Measurements from ENCODE around the gene VPS37B. TPM values are rescaled to one million over a fixed set of nuclear protein-coding genes. Genes with fewer than 3 reads are reported as not detected.
A peak's percentile ranks its signal among the peaks of the same experiment; 100 is the strongest.

VPS37B gene
- total RNA-seq, 6 experiments from 2014 or later: 5.2 to 6.7 (median 6.0) TPM

DNA sequence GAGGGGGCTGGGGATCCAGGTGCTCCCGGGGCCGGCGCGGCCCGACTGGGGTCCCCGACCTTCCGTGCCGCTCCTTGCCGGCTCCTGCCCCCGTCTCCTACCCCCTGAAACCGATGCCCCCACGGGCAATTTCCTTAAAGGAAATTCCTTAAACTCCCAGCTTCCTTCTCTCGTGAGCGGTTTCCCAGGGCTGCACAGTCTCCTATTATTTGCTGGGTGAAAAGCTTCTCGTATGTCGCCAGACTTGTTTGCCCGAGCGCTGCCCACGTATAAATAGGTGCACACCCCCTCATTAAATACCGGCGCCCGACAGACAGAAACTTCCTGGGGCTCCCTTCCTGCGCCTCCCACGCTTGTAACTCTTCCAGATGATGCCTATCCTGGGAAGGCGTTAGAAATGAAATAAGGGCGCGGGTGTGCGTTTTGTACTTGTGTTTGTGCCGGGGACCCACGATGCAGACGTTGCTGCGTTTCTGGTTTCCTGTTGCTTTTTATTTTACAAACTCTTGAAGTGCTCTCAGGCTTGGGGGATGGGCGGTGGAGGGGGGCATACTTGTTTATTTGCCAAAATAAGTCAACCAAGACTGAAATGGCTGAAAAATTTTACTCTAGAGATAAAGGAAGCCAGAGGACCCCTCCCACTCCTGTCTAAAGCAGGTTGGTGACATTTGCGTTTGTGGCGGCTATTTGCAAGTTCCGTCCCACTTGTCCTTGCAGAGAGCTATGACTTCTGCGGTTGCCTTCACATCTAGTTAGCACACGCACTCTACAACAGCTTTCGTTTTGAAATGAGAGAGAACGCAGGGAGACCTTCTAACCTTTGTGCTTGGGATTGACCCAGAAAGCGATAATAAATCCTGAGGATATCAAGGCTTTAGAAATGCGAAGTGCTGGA is 59.6 kb downstream of the VPS37B start:
- Histone ChIP-seq H3K9me3 (no peaks in the 10 kb centered on the region), H3K4me1 (peaks cover 0 to 51% (median 15%) of the 10 kb centered on the region in 4 donors), H3K27ac (peak overlapping the region; percentile 61 to 89 (median 81)), H3K27me3 (no peaks in the 10 kb centered on the region), H3K4me3 (peak overlapping the region; percentile 65 to 73 (median 67)), H3K36me3 (no peaks in the 10 kb centered on the region)
- ATAC-seq (peak; percentile 28 to 55 (median 46)), DNase-seq (peak in 2 of 3 donors; percentile 37 to 59)
- WGBS (ENCODE audit: insufficient coverage, low coverage, low lambda C conversion rate, missing lambda C conversion rate): 0% methylated on average over 26 of the region's 42 CpGs
- intact Hi-C loops (cut with DNase I): no loop called here
- TF ChIP-seq, protein P1, sequence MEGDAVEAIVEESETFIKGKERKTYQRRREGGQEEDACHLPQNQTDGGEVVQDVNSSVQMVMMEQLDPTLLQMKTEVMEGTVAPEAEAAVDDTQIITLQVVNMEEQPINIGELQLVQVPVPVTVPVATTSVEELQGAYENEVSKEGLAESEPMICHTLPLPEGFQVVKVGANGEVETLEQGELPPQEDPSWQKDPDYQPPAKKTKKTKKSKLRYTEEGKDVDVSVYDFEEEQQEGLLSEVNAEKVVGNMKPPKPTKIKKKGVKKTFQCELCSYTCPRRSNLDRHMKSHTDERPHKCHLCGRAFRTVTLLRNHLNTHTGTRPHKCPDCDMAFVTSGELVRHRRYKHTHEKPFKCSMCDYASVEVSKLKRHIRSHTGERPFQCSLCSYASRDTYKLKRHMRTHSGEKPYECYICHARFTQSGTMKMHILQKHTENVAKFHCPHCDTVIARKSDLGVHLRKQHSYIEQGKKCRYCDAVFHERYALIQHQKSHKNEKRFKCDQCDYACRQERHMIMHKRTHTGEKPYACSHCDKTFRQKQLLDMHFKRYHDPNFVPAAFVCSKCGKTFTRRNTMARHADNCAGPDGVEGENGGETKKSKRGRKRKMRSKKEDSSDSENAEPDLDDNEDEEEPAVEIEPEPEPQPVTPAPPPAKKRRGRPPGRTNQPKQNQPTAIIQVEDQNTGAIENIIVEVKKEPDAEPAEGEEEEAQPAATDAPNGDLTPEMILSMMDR (IDR thresholded peaks at IDR 0.05): no peak
- peak; percentile 35 for TF ChIP-seq POLR2A (IDR thresholded peaks at IDR 0.05)

DNA sequence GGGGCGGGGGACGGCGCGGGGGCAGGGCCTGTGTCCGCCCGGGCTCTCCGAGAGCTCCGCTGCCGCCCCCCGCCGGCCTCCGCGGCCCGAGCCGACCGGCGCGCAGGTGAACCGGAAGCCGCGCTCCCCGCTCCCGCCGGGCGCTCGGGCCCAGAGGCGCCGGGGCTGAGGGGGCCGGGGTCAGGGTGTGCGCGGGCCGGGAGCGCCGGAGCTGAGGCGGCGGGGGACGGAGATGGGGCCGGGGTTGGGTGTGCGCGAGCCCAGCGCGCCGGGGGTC is 60.2 kb downstream of the VPS37B start:
- Histone ChIP-seq H3K36me3 (no peaks in the 10 kb centered on the region), H3K4me1 (peaks cover 0 to 45% (median 12%) of the 10 kb centered on the region in 4 donors)
- no CpG with 5 or more reads among the region's 43 CpGs for WGBS (ENCODE audit: insufficient coverage, low coverage, low lambda C conversion rate, missing lambda C conversion rate)

DNA sequence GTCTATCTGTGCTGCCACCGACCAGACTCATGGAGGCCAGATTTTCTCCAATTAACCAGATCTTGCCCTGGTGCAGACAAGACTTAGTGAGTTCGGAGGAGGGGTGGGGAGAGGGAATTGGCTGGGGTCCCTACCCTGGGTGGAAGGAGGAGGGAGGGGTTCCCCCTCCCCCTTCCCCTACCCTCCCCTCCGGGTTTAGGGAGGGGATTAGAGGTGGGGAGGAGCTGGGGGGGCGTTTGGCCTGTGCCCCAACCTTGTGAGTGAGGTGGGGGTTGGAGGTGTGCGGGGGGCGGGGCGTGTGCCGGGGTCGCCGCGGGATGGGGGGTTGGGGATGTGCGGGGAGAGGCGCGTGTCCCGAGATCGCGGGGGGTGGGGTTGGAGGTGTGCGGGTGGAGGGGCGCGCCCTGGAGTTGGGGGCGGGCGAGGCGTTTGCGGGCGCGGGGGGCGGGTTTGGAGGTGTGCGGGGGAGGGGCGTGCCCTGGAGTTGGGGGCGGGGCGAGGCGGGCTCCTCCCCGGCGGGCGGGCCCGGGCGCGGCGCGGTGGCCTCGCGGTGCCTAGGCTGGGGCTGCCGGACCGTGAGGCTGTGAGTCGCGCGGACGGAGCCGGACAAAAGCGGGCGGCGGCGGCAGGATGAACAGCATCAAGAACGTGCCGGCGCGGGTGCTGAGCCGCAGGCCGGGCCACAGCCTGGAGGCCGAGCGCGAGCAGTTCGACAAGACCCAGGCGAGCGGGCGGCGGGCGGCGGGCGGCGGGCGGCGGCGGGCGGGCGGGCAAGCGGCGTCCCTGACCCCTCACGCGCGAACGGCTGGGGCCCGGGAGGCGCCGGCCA is 60.8 kb downstream of the VPS37B start, which contains the start of gene HIP1R:
TSS of gene HIP1R (plus strand) at position 537 of the 829 bp plus-strand sequence. CDS start at position 631, 94 bp downstream.
- Histone ChIP-seq H3K27me3 (no peaks in the 10 kb centered on the region), H3K27ac (peak within 1 kb of the TSS; percentile 61 to 89 (median 81)), H3K9me3 (no peaks in the 10 kb centered on the region), H3K4me3 (peak within 1 kb of the TSS; percentile 65 to 73 (median 67)), H3K36me3 (no peaks in the 10 kb centered on the region), H3K4me1 (peaks cover 0 to 40% (median 11%) of the 10 kb centered on the region in 4 donors)
- WGBS (ENCODE audit: insufficient coverage, low coverage, low lambda C conversion rate, missing lambda C conversion rate): 0% methylated on average over 13 of the region's 85 CpGs
- DNase-seq: peak in 2 of 3 donors; percentile 70 to 77
- intact Hi-C loops (cut with DNase I): no loop called here
- no peak for TF ChIP-seq POLR2A (IDR thresholded peaks at IDR 0.05)
- peak; percentile 51 to 80 (median 68) for ATAC-seq

More for the DNA sequence above, 60.2 kb downstream of the VPS37B start:
- H3K27me3 ChIP-seq: no peaks in the 10 kb centered on the region
- peak overlapping the region; percentile 65 to 73 (median 67) for H3K4me3 ChIP-seq
- intact Hi-C loops (cut with DNase I): no loop called here
- peak; percentile 7 to 39 (median 26) for ATAC-seq
- H3K9me3 ChIP-seq: no peaks in the 10 kb centered on the region
- DNase-seq: peak in 2 of 3 donors; percentile 42 to 51
- no peak for TF ChIP-seq POLR2A (IDR thresholded peaks at IDR 0.05)
- TF ChIP-seq, protein P1 (IDR thresholded peaks at IDR 0.05): no peak
- peak overlapping the region; percentile 61 to 89 (median 81) for H3K27ac ChIP-seq

DNA sequence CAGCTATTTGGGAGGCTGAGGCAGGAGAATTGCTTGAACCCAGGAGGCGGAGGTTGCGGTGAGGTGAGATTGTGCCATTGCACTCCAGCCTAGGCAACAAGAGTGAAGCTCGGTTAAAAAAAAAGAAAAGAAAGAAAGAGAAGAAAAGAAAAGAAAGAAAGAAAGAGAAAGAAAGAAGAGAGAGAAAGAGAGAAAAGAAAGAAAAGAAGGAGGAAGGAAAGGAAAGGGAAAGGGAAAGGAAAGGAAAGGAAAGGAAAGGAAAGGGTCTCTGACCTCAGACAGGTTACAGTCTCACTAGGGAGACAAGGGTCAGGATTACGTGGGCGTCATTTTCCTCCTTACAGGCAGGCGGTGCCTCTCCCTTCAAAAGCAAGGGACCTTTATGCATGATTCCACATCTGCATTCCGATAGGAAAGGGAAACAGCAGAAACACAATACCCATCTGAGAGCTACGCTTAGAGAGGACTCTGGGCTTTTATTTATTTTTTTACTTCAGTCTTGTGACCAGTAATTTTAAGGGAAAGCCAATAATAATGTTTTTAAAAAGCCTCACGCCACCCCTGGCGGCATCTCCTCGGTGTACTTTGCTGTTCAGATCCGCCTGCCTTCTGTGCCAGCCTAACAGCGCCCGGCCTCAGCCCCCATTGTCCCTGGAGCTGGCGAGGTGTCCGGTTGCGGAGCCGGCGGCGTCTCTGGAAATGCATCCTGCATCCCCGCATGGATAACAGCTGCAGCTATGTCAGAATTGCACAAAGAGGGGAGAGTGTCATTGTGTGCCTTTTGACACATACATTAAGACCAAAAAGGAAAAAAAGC is 61.6 kb downstream of the VPS37B start:
- H3K4me3 ChIP-seq: peak overlapping the region; percentile 38 to 73 (median 53)
- H3K27me3 ChIP-seq: no peaks in the 10 kb centered on the region
- no peaks in the 10 kb centered on the region for H3K36me3 ChIP-seq
- DNase-seq (peak in 2 of 3 donors; percentile 46 to 63), ATAC-seq (peak; percentile 17 to 48 (median 26))
- H3K4me1 ChIP-seq: peaks cover 0 to 31% (median 7%) of the 10 kb centered on the region in 4 donors
- intact Hi-C loops (cut with DNase I): no loop called here
- no peak for TF ChIP-seq POLR2A (IDR thresholded peaks at IDR 0.05)
- TF ChIP-seq, protein P1 (IDR thresholded peaks at IDR 0.05): peak in 1 of 4 donors; percentile 10
- H3K27ac ChIP-seq: peak overlapping the region; percentile 7 to 57 (median 37)
- no peaks in the 10 kb centered on the region for H3K9me3 ChIP-seq
- WGBS (ENCODE audit: insufficient coverage, low coverage, low lambda C conversion rate, missing lambda C conversion rate): 6% methylated on average over 19 of the region's 21 CpGs

Measured in right lobe of liver (tissue), 6 donors.